SK-N-SH (cell line): ENCODE results near the gene PPP1R16B.

Experiments used
- EP300 ChIP-seq, 2 experiments: IDR thresholded peaks; 2 replicates each; pipeline versions ENCODE4 v1.4.0 to v1.6.1; 2012; ENCODE audit warnings: borderline replicate concordance in 1 of 2, low read depth in 1 of 2, low read length in 1 of 2
- FOXM1 ChIP-seq: IDR thresholded peaks from 2 replicates; pipeline ENCODE4 v1.4.0; 2012; ENCODE audit warnings: low read depth, mild to moderate bottlenecking
- GABPA ChIP-seq: IDR thresholded peaks from 2 replicates; pipeline ENCODE4 v1.4.0; 2012; ENCODE audit warnings: low read depth, mild to moderate bottlenecking
- MAX ChIP-seq: IDR thresholded peaks from 2 replicates; pipeline ENCODE4 v1.4.0; 2012; ENCODE audit warnings: low read depth
- POLR2AphosphoS5 ChIP-seq: IDR thresholded peaks from 2 replicates; pipeline ENCODE4 v1.6.1; 2012; ENCODE audit warnings: low read depth, low read length
- TF ChIP-seq, protein P1 (sequence below): fragments of 200-600 bp; sonication (generic); IDR thresholded peaks from 2 replicates; pipeline ENCODE4 v1.6.1; 2017; ENCODE audit warnings: antibody characterized with exemption, mild to moderate bottlenecking, moderate library complexity
- TF ChIP-seq, protein P2 (sequence below): IDR thresholded peaks from 2 replicates; pipeline ENCODE4 v1.6.1; 2012; ENCODE audit warnings: mild to moderate bottlenecking, low read depth, low read length, moderate library complexity
- TF ChIP-seq, protein P3 (sequence below): fragments of 150-350 bp; IDR thresholded peaks from 2 replicates; pipeline ENCODE4 v1.6.1; 2017; ENCODE audit warnings: antibody characterized with exemption, low read length, low read depth, borderline replicate concordance

GRCh38 chr20:38839563-38839962 is 34.1 kb downstream of the PPP1R16B start:
- TF ChIP-seq GABPA = no peak
- no peak for TF ChIP-seq FOXM1
- TF ChIP-seq MAX = no peak
- TF ChIP-seq EP300 (IDR thresholded peaks at IDR 0.05; ENCODE audit: borderline replicate concordance in 1 of 2, low read depth in 1 of 2, low read length in 1 of 2) = no peak
- TF ChIP-seq, protein P1, sequence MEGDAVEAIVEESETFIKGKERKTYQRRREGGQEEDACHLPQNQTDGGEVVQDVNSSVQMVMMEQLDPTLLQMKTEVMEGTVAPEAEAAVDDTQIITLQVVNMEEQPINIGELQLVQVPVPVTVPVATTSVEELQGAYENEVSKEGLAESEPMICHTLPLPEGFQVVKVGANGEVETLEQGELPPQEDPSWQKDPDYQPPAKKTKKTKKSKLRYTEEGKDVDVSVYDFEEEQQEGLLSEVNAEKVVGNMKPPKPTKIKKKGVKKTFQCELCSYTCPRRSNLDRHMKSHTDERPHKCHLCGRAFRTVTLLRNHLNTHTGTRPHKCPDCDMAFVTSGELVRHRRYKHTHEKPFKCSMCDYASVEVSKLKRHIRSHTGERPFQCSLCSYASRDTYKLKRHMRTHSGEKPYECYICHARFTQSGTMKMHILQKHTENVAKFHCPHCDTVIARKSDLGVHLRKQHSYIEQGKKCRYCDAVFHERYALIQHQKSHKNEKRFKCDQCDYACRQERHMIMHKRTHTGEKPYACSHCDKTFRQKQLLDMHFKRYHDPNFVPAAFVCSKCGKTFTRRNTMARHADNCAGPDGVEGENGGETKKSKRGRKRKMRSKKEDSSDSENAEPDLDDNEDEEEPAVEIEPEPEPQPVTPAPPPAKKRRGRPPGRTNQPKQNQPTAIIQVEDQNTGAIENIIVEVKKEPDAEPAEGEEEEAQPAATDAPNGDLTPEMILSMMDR = no peak
- TF ChIP-seq, protein P2, sequence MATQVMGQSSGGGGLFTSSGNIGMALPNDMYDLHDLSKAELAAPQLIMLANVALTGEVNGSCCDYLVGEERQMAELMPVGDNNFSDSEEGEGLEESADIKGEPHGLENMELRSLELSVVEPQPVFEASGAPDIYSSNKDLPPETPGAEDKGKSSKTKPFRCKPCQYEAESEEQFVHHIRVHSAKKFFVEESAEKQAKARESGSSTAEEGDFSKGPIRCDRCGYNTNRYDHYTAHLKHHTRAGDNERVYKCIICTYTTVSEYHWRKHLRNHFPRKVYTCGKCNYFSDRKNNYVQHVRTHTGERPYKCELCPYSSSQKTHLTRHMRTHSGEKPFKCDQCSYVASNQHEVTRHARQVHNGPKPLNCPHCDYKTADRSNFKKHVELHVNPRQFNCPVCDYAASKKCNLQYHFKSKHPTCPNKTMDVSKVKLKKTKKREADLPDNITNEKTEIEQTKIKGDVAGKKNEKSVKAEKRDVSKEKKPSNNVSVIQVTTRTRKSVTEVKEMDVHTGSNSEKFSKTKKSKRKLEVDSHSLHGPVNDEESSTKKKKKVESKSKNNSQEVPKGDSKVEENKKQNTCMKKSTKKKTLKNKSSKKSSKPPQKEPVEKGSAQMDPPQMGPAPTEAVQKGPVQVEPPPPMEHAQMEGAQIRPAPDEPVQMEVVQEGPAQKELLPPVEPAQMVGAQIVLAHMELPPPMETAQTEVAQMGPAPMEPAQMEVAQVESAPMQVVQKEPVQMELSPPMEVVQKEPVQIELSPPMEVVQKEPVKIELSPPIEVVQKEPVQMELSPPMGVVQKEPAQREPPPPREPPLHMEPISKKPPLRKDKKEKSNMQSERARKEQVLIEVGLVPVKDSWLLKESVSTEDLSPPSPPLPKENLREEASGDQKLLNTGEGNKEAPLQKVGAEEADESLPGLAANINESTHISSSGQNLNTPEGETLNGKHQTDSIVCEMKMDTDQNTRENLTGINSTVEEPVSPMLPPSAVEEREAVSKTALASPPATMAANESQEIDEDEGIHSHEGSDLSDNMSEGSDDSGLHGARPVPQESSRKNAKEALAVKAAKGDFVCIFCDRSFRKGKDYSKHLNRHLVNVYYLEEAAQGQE = no peak
- TF ChIP-seq, protein P3, sequence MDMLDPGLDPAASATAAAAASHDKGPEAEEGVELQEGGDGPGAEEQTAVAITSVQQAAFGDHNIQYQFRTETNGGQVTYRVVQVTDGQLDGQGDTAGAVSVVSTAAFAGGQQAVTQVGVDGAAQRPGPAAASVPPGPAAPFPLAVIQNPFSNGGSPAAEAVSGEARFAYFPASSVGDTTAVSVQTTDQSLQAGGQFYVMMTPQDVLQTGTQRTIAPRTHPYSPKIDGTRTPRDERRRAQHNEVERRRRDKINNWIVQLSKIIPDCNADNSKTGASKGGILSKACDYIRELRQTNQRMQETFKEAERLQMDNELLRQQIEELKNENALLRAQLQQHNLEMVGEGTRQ = no peak
- TF ChIP-seq POLR2AphosphoS5 = no peak
